Measurements from ENCODE around the gene ACSL1. TPM values are rescaled to one million over a fixed set of nuclear protein-coding genes. Genes with fewer than 3 reads are reported as not detected.

Gene ACSL1
- polyA plus RNA-seq, 4 donors: 9.9 to 85.0 (median 32.3) TPM

DNA sequence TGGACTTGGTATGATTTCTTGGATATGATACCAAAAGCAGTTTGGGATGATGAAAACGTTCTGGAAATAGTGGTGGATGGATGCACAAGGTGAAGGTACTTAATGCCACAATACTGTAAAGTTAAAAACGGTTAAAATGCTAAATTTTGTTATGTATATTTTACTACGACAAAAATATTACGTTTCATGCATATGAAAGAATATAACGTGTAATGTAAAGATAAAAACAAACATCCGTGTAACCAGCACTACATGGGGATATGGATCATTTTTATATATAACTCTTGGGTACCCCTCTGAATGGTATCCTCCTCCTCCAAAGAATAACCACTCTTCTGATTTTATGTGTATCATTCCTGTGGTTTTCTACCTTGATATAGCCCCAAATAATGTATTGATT lies 91.0 kb downstream of the ACSL1 start:
- peak overlapping the region in 1 of 3 donors; percentile 41 for H3K4me3 ChIP-seq (ENCODE audit: low read depth in 1 of 3, low read length in 3 of 3)
- peaks cover 0 to 3% (median 0%) of the 10 kb centered on the region in 3 donors for H3K4me1 ChIP-seq (ENCODE audit: control insufficient read depth in 3 of 3, insufficient read depth in 2 of 3, low read depth in 1 of 3, low read length in 2 of 3)
- no peaks in the 10 kb centered on the region for H3K9me3 ChIP-seq (ENCODE audit: control insufficient read depth in 2 of 2, insufficient read depth in 1 of 2, low read depth in 1 of 2, low read length in 1 of 2)
- no peak for DNase-seq
- no peak for FAIRE-seq
- 36 to 42% (median 38%) methylated on average over 6 of the region's 6 CpGs for WGBS, 3 donors
- H3K27ac ChIP-seq (ENCODE audit: low read depth in 1 of 3, low read length in 2 of 3): peak overlapping the region in 1 of 3 donors; percentile 40
- no peaks in the 10 kb centered on the region for H3K27me3 ChIP-seq (ENCODE audit: control insufficient read depth in 3 of 3, insufficient read depth in 3 of 3, low read length in 3 of 3)
- H3K36me3 ChIP-seq (ENCODE audit: control insufficient read depth in 3 of 3, insufficient read depth in 2 of 3, low read depth in 1 of 3, low read length in 3 of 3): peaks cover 0 to 5% (median 0%) of the 10 kb centered on the region in 3 donors

- no peaks in the 10 kb centered on the region for H3K9me3 ChIP-seq (ENCODE audit: control insufficient read depth in 2 of 2, insufficient read depth in 1 of 2, low read depth in 1 of 2, low read length in 1 of 2)
- H3K27ac ChIP-seq (ENCODE audit: low read depth in 1 of 3, low read length in 2 of 3): peak within 1 kb of the TSS; percentile 43 to 60 (median 55)
- no peaks in the 10 kb centered on the region for H3K27me3 ChIP-seq (ENCODE audit: control insufficient read depth in 3 of 3, insufficient read depth in 3 of 3, low read length in 3 of 3)
- H3K4me3 ChIP-seq (ENCODE audit: low read depth in 1 of 3, low read length in 3 of 3): peak within 1 kb of the TSS; percentile 55 to 76 (median 74)
- peaks cover 0 to 5% (median 0%) of the 10 kb centered on the region in 3 donors for H3K36me3 ChIP-seq (ENCODE audit: control insufficient read depth in 3 of 3, insufficient read depth in 2 of 3, low read depth in 1 of 3, low read length in 3 of 3)
- no peak for FAIRE-seq
- peaks cover 0 to 3% (median 0%) of the 10 kb centered on the region in 3 donors for H3K4me1 ChIP-seq (ENCODE audit: control insufficient read depth in 3 of 3, insufficient read depth in 2 of 3, low read depth in 1 of 3, low read length in 2 of 3)
- peak; percentile 99 for DNase-seq
- 0 to 1% (median 0%) methylated on average over 66 to 69 of the region's 69 CpGs for WGBS, 3 donors
Measured at GRCh38 chr4:184733654-184734524, 91.9 kb downstream of the ACSL1 start, which contains the start of gene CENPU. TSS of gene CENPU (minus strand) at chr4:184734096. CDS start at chr4:184734062, 34 bp downstream.

DNA sequence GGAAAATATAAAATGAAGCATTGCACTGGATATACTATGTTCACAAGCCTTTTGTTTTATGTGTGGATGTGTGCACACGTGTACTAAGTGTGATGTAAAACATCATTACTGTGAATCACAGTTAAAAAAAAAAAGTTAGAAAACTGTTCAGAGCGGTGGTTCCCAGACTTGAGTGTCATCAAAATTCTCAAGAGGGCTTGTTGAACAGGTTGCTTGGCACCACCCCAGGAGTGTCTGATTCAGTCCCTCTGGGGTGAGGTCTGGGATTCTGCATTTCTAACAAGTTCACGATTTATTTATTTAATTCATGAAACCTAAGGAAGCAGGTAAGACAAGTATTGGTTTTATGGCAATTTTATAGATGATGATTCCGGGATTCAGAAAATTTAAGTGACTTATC lies 93.6 kb downstream of the ACSL1 start:
- FAIRE-seq: no peak
- Histone ChIP-seq H3K9me3 (ENCODE audit: control insufficient read depth in 2 of 2, insufficient read depth in 1 of 2, low read depth in 1 of 2, low read length in 1 of 2) (no peaks in the 10 kb centered on the region), H3K4me3 (ENCODE audit: low read depth in 1 of 3, low read length in 3 of 3) (no peak overlapping the region), H3K36me3 (ENCODE audit: control insufficient read depth in 3 of 3, insufficient read depth in 2 of 3, low read depth in 1 of 3, low read length in 3 of 3) (peaks cover 0 to 7% (median 0%) of the 10 kb centered on the region in 3 donors), H3K4me1 (ENCODE audit: control insufficient read depth in 3 of 3, insufficient read depth in 2 of 3, low read depth in 1 of 3, low read length in 2 of 3) (peaks cover 0 to 3% (median 0%) of the 10 kb centered on the region in 3 donors), H3K27ac (ENCODE audit: low read depth in 1 of 3, low read length in 2 of 3) (no peak overlapping the region), H3K27me3 (ENCODE audit: control insufficient read depth in 3 of 3, insufficient read depth in 3 of 3, low read length in 3 of 3) (no peaks in the 10 kb centered on the region)
- DNase-seq: no peak
- WGBS, 3 donors: 32 to 54% (median 52%) methylated on average over 4 of the region's 4 CpGs

DNA sequence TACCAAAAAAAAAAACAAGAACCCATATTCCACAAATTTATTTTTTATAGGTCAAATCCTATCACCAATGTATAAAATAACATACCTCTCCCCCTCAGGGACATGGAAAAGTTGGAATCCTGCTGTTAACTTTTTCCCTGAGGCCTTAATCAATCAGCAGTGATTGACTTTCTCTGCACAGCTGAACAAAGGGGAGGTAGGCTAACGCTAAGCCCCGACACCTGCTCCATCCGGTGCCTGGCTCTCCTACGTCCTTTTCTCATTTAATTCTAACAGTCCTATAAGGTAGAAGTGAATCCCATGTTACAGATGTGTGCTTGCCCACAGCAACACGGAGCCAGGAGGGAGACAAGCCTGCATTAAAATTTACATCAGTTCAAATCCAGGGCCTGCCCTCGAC lies 94.7 kb downstream of the ACSL1 start:
- WGBS, 3 donors: 82 to 89% (median 85%) methylated on average over 6 of the region's 6 CpGs
- no peak overlapping the region for H3K4me3 ChIP-seq (ENCODE audit: low read depth in 1 of 3, low read length in 3 of 3)
- no peaks in the 10 kb centered on the region for H3K9me3 ChIP-seq (ENCODE audit: control insufficient read depth in 2 of 2, insufficient read depth in 1 of 2, low read depth in 1 of 2, low read length in 1 of 2)
- H3K36me3 ChIP-seq (ENCODE audit: control insufficient read depth in 3 of 3, insufficient read depth in 2 of 3, low read depth in 1 of 3, low read length in 3 of 3): peaks cover 0 to 7% (median 0%) of the 10 kb centered on the region in 3 donors
- no peaks in the 10 kb centered on the region for H3K27me3 ChIP-seq (ENCODE audit: control insufficient read depth in 3 of 3, insufficient read depth in 3 of 3, low read length in 3 of 3)
- peaks cover 0 to 3% (median 0%) of the 10 kb centered on the region in 3 donors for H3K4me1 ChIP-seq (ENCODE audit: control insufficient read depth in 3 of 3, insufficient read depth in 2 of 3, low read depth in 1 of 3, low read length in 2 of 3)
- no peak overlapping the region for H3K27ac ChIP-seq (ENCODE audit: low read depth in 1 of 3, low read length in 2 of 3)
- no peak for DNase-seq
- FAIRE-seq: no peak

DNA sequence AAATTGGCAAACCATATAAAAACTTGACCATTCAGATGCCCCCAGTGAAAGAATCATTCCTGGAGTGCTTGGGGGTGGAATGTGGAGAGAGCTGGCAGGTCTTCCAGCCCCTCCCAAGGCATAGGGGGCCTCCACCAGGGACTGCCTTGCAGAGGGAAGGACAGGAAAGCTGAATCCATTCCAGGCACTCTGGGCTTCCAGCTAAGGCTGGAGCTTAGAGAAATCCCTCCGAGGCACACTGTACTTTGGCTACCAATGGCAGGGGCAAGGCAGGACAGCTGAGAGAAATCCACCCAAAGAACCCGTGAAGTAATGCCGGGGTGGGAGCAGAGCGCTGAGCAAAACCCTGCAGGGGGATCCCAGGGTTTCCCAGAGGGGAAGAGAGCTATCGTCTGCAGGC lies 95.8 kb downstream of the ACSL1 start:
- Histone ChIP-seq H3K36me3 (ENCODE audit: control insufficient read depth in 3 of 3, insufficient read depth in 2 of 3, low read depth in 1 of 3, low read length in 3 of 3) (peaks cover 0 to 7% (median 0%) of the 10 kb centered on the region in 3 donors), H3K27me3 (ENCODE audit: control insufficient read depth in 3 of 3, insufficient read depth in 3 of 3, low read length in 3 of 3) (no peaks in the 10 kb centered on the region), H3K9me3 (ENCODE audit: control insufficient read depth in 2 of 2, insufficient read depth in 1 of 2, low read depth in 1 of 2, low read length in 1 of 2) (no peaks in the 10 kb centered on the region), H3K4me3 (ENCODE audit: low read depth in 1 of 3, low read length in 3 of 3) (no peak overlapping the region), H3K4me1 (ENCODE audit: control insufficient read depth in 3 of 3, insufficient read depth in 2 of 3, low read depth in 1 of 3, low read length in 2 of 3) (peaks cover 0 to 3% (median 0%) of the 10 kb centered on the region in 3 donors), H3K27ac (ENCODE audit: low read depth in 1 of 3, low read length in 2 of 3) (no peak overlapping the region)
- FAIRE-seq (no peak), DNase-seq (no peak)
- WGBS, 3 donors: 69 to 79% (median 74%) methylated on average over 5 of the region's 5 CpGs

DNA sequence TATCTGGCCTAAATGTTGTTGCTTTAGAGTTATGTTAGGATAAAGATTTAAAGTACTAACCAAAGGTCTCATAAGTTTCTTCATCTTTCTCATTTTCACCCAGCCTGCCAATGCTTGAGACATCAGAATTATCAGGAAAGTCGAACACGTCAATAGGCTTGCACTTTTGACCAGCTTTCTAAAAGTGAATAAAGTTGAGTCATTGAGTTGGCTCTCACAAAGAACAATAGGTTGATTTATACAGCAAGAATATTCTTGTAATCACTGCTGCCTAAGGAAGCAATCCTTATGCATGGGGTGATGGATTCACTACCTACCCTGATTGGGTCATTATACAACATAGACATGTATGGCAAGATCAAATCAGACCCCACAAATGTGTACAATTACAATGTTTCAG lies 96.9 kb downstream of the ACSL1 start:
- no peak overlapping the region for H3K27ac ChIP-seq (ENCODE audit: low read depth in 1 of 3, low read length in 2 of 3)
- peaks cover 0 to 3% (median 0%) of the 10 kb centered on the region in 3 donors for H3K4me1 ChIP-seq (ENCODE audit: control insufficient read depth in 3 of 3, insufficient read depth in 2 of 3, low read depth in 1 of 3, low read length in 2 of 3)
- DNase-seq (peak; percentile 26 to 52), FAIRE-seq (no peak)
- H3K4me3 ChIP-seq (ENCODE audit: low read depth in 1 of 3, low read length in 3 of 3): no peak overlapping the region
- H3K9me3 ChIP-seq (ENCODE audit: control insufficient read depth in 2 of 2, insufficient read depth in 1 of 2, low read depth in 1 of 2, low read length in 1 of 2): no peaks in the 10 kb centered on the region
- peaks cover 0 to 7% (median 0%) of the 10 kb centered on the region in 3 donors for H3K36me3 ChIP-seq (ENCODE audit: control insufficient read depth in 3 of 3, insufficient read depth in 2 of 3, low read depth in 1 of 3, low read length in 3 of 3)
- 29 to 50% (median 40%) methylated on average over 2 of the region's 2 CpGs for WGBS, 3 donors
- H3K27me3 ChIP-seq (ENCODE audit: control insufficient read depth in 3 of 3, insufficient read depth in 3 of 3, low read length in 3 of 3): no peaks in the 10 kb centered on the region

GRCh38 chr4:184727430-184727829 lies 98.3 kb downstream of the ACSL1 start:
- WGBS, 3 donors: 88 to 98% (median 89%) methylated on average over 3 of the region's 3 CpGs

DNA sequence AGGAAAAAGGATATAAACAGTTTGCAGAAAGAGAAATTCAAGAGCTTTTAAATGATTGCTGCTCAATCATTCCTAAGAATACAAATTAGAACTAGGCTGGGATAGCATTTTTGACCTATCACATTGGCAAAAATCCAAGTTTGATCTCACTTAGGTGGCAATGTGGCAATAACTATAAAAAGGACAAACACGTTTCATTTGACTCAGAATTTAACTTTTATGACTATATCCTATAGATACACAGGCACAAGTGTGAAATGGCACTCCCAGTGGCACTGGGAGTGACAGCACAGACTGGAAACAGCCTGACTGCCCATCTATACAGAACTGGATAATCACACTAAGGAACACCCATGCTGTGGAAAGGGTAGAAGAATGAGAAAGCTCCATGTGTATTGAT lies 103.0 kb downstream of the ACSL1 start:
- H3K4me1 ChIP-seq (ENCODE audit: control insufficient read depth in 3 of 3, insufficient read depth in 2 of 3, low read depth in 1 of 3, low read length in 2 of 3): no peaks in the 10 kb centered on the region
- 10 to 52% (median 23%) methylated on average over 1 of the region's 1 CpG for WGBS, 3 donors
- DNase-seq: peak; percentile 6 to 33

More at GRCh38 chr4:184727430-184727829, 98.3 kb downstream of the ACSL1 start:
- Histone ChIP-seq H3K4me1 (ENCODE audit: control insufficient read depth in 3 of 3, insufficient read depth in 2 of 3, low read depth in 1 of 3, low read length in 2 of 3) (no peaks in the 10 kb centered on the region), H3K36me3 (ENCODE audit: control insufficient read depth in 3 of 3, insufficient read depth in 2 of 3, low read depth in 1 of 3, low read length in 3 of 3) (peaks cover 0 to 7% (median 0%) of the 10 kb centered on the region in 3 donors), H3K27ac (ENCODE audit: low read depth in 1 of 3, low read length in 2 of 3) (no peak overlapping the region), H3K9me3 (ENCODE audit: control insufficient read depth in 2 of 2, insufficient read depth in 1 of 2, low read depth in 1 of 2, low read length in 1 of 2) (no peaks in the 10 kb centered on the region), H3K27me3 (ENCODE audit: control insufficient read depth in 3 of 3, insufficient read depth in 3 of 3, low read length in 3 of 3) (no peaks in the 10 kb centered on the region), H3K4me3 (ENCODE audit: low read depth in 1 of 3, low read length in 3 of 3) (no peak overlapping the region)
- no peak for FAIRE-seq
- no peak for DNase-seq

More for the DNA sequence above, 103.0 kb downstream of the ACSL1 start:
- H3K27ac ChIP-seq (ENCODE audit: low read depth in 1 of 3, low read length in 2 of 3): no peak overlapping the region
- peaks cover 0 to 2% of the 10 kb centered on the region in 2 donors for H3K9me3 ChIP-seq (ENCODE audit: control insufficient read depth in 2 of 2, insufficient read depth in 1 of 2, low read depth in 1 of 2, low read length in 1 of 2)
- no peaks in the 10 kb centered on the region for H3K27me3 ChIP-seq (ENCODE audit: control insufficient read depth in 3 of 3, insufficient read depth in 3 of 3, low read length in 3 of 3)
- no peak overlapping the region for H3K4me3 ChIP-seq (ENCODE audit: low read depth in 1 of 3, low read length in 3 of 3)
- FAIRE-seq: no peak
- H3K36me3 ChIP-seq (ENCODE audit: control insufficient read depth in 3 of 3, insufficient read depth in 2 of 3, low read depth in 1 of 3, low read length in 3 of 3): peaks cover 0 to 15% (median 0%) of the 10 kb centered on the region in 3 donors

All from small intestine (tissue), 7 donors.